ENCODE results near the gene AGAP1.
"Not testable (repeated sequence)": the region's sequence is repeated elsewhere in the genome, so short reads cannot be mapped to it uniquely, and the experiment has no call there.

Gene AGAP1

GRCh38 chr2:235934774-235935484, 441.1 kb downstream of the AGAP1 start:
- no peak for DNase-seq

- DNase-seq = no peak
Measured at GRCh38 chr2:235935773-235936172, 441.9 kb downstream of the AGAP1 start.

- DNase-seq = peak; percentile 8
Measured at GRCh38 chr2:235936493-235936892, 442.6 kb downstream of the AGAP1 start.

GRCh38 chr2:235937087-235937486, 443.2 kb downstream of the AGAP1 start:
- DNase-seq = no peak

- DNase-seq = no peak
Measured at GRCh38 chr2:235937526-235937925, 443.7 kb downstream of the AGAP1 start.

GRCh38 chr2:235937936-235938335, 444.1 kb downstream of the AGAP1 start:
- no peak for DNase-seq

- DNase-seq = no peak
Measured at GRCh38 chr2:235938611-235939010, 444.8 kb downstream of the AGAP1 start.

- DNase-seq = no peak
Measured at GRCh38 chr2:235939471-235939870, 445.6 kb downstream of the AGAP1 start.

- DNase-seq = no peak
Measured at GRCh38 chr2:235940330-235940729, 446.5 kb downstream of the AGAP1 start.

GRCh38 chr2:235944591-235944990, 450.7 kb downstream of the AGAP1 start:
- DNase-seq = no peak

GRCh38 chr2:235945608-235946140, 451.8 kb downstream of the AGAP1 start:
- DNase-seq = no peak

- DNase-seq = no peak
Measured at GRCh38 chr2:235946590-235946989, 452.7 kb downstream of the AGAP1 start.

- not testable (repeated sequence) for DNase-seq
Measured at GRCh38 chr2:235947055-235947454, 453.2 kb downstream of the AGAP1 start.

GRCh38 chr2:235949567-235950472, 456.0 kb downstream of the AGAP1 start:
- DNase-seq = no peak

GRCh38 chr2:235950473-235950809, 456.6 kb downstream of the AGAP1 start:
- no peak for DNase-seq

- DNase-seq = no peak
Measured at GRCh38 chr2:235951493-235951892, 457.6 kb downstream of the AGAP1 start.

GRCh38 chr2:235951982-235952381, 458.1 kb downstream of the AGAP1 start:
- DNase-seq = no peak

- DNase-seq = no peak
Measured at GRCh38 chr2:235952714-235953113, 458.9 kb downstream of the AGAP1 start.

GRCh38 chr2:235954281-235954680, 460.4 kb downstream of the AGAP1 start:
- DNase-seq = no peak

GRCh38 chr2:235954888-235955480, 461.1 kb downstream of the AGAP1 start:
- no peak for DNase-seq

GRCh38 chr2:235955664-235956063, 461.8 kb downstream of the AGAP1 start:
- DNase-seq = peak; percentile 34

- no peak for DNase-seq
Measured at GRCh38 chr2:235956281-235956970, 462.6 kb downstream of the AGAP1 start.

GRCh38 chr2:235957251-235957650, 463.4 kb downstream of the AGAP1 start:
- no peak for DNase-seq

Data from OCI-M1 (cell line).